ENCODE measurements around the gene PRDX6.

PRDX6 gene

GRCh38 chr1:173496757-173497320 lies 19.7 kb downstream of the PRDX6 start:
- ChIA-PET CTCF (no interaction called here), POLR2A (no interaction called here)
- H3K36me3 ChIP-seq (ENCODE audit: control insufficient read depth in 2 of 2, insufficient read depth in 1 of 2, low read length in 2 of 2), result no peaks in the 10 kb centered on the region

GRCh38 chr1:173499729-173500128 lies 22.6 kb downstream of the PRDX6 start:
- POLR2A ChIA-PET, result no interaction called here
- Histone ChIP-seq H3K27ac (ENCODE audit: extremely low read depth, low read depth, low read length) (no peak overlapping the region), H3K4me1 (ENCODE audit: control insufficient read depth, insufficient read depth, low read length) (no peaks in the 10 kb centered on the region), H3K36me3 (ENCODE audit: control insufficient read depth in 2 of 2, insufficient read depth in 1 of 2, low read length in 2 of 2) (no peaks in the 10 kb centered on the region), H3K4me3 (ENCODE audit: low read depth, low read length) (no peak overlapping the region), H3K9me3 (ENCODE audit: control insufficient read depth, insufficient read depth, low read depth, low read length) (no peaks in the 10 kb centered on the region)
- TF ChIP-seq ZNF514 (tag by site-specific recombination; IDR thresholded peaks at IDR 0.05) (no peak), KLF1 (tag by site-specific recombination; IDR thresholded peaks at IDR 0.05) (no peak), ATF2 (tag by site-specific recombination; IDR thresholded peaks at IDR 0.05; ENCODE audit: low read depth) (no peak), ZNF214 (tag by site-specific recombination; IDR thresholded peaks at IDR 0.05; ENCODE audit: borderline replicate concordance) (no peak), KLF9 (tag by site-specific recombination; IDR thresholded peaks at IDR 0.05; ENCODE audit: low read depth) (no peak), ZNF2 (tag by site-specific recombination; IDR thresholded peaks at IDR 0.05) (no peak), ZNF202 (tag by site-specific recombination; IDR thresholded peaks at IDR 0.05; ENCODE audit: borderline replicate concordance) (no peak), MYNN (tag by site-specific recombination; IDR thresholded peaks at IDR 0.05; ENCODE audit: borderline replicate concordance) (no peak), ZNF600 (tag by site-specific recombination; IDR thresholded peaks at IDR 0.05) (no peak), ZNF658 (tag by site-specific recombination; IDR thresholded peaks at IDR 0.05) (no peak), ZNF561 (tag by site-specific recombination; IDR thresholded peaks at IDR 0.05; ENCODE audit: borderline replicate concordance) (no peak), AEBP2 (tag by site-specific recombination; IDR thresholded peaks at IDR 0.05; ENCODE audit: borderline replicate concordance) (no peak), ZNF423 (tag by site-specific recombination; IDR thresholded peaks at IDR 0.05) (no peak)
- CTCF ChIA-PET, result no interaction called here

More at GRCh38 chr1:173496757-173497320, 19.7 kb downstream of the PRDX6 start:
- Histone ChIP-seq H3K9me3 (ENCODE audit: control insufficient read depth, insufficient read depth, low read depth, low read length) (no peaks in the 10 kb centered on the region), H3K27ac (ENCODE audit: extremely low read depth, low read depth, low read length) (no peak overlapping the region), H3K4me3 (ENCODE audit: low read depth, low read length) (no peak overlapping the region), H3K4me1 (ENCODE audit: control insufficient read depth, insufficient read depth, low read length) (no peaks in the 10 kb centered on the region)
- TF ChIP-seq ZXDB (tag by site-specific recombination; IDR thresholded peaks at IDR 0.05) (no peak), ZNF10 (tag by site-specific recombination; IDR thresholded peaks at IDR 0.05) (no peak), SP3 (tag by site-specific recombination; IDR thresholded peaks at IDR 0.05) (no peak), ATF2 (tag by site-specific recombination; IDR thresholded peaks at IDR 0.05; ENCODE audit: low read depth) (no peak), ZNF175 (tag by site-specific recombination; IDR thresholded peaks at IDR 0.05) (no peak), FEZF1 (tag by site-specific recombination; IDR thresholded peaks at IDR 0.05) (no peak), BCL11A (tag by site-specific recombination; IDR thresholded peaks at IDR 0.05; ENCODE audit: low read depth) (no peak), ZNF155 (tag by site-specific recombination; IDR thresholded peaks at IDR 0.05) (no peak), ZNF184 (tag by site-specific recombination; IDR thresholded peaks at IDR 0.05) (no peak), ZNF37A (tag by site-specific recombination; IDR thresholded peaks at IDR 0.05) (no peak), ZNF529 (tag by site-specific recombination; IDR thresholded peaks at IDR 0.05; ENCODE audit: insufficient replicate concordance) (peak; percentile 34), ZNF266 (tag by site-specific recombination; IDR thresholded peaks at IDR 0.05; ENCODE audit: low read depth) (no peak), ZNF202 (tag by site-specific recombination; IDR thresholded peaks at IDR 0.05; ENCODE audit: borderline replicate concordance) (no peak), ZNF549 (tag by site-specific recombination; IDR thresholded peaks at IDR 0.05) (0 out of 2 replicates have a peak, but pooled peaks have one; percentile 28), ZNF174 (tag by site-specific recombination; IDR thresholded peaks at IDR 0.05) (no peak), KLF10 (tag by site-specific recombination; IDR thresholded peaks at IDR 0.05) (no peak), ELK4 (IDR thresholded peaks at IDR 0.05; ENCODE audit: borderline replicate concordance, low read depth, low read length) (no peak), GLIS2 (tag by site-specific recombination; IDR thresholded peaks at IDR 0.05) (no peak), TRIM28 (IDR thresholded peaks at IDR 0.05; ENCODE audit: borderline replicate concordance, low read length) (peak; percentile 92; the same call in 1 of the 2 replicates), ZFHX2 (tag by site-specific recombination; conservative IDR thresholded peaks at IDR 0.05) (no peak), SETDB1 (IDR thresholded peaks at IDR 0.05; ENCODE audit: insufficient read length, low read length) (peak; percentile 97), ZNF785 (tag by site-specific recombination; IDR thresholded peaks at IDR 0.05) (no peak), ZNF146 (tag by site-specific recombination; IDR thresholded peaks at IDR 0.05) (no peak)
